ENCODE measurements around the gene KRTAP10-5.
A peak's percentile ranks its signal among the peaks of the same experiment; 100 is the strongest.
"Not testable (repeated sequence)": the region's sequence is repeated elsewhere in the genome, so short reads cannot be mapped to it uniquely, and the experiment has no call there.

KRTAP10-5 gene

GRCh38 chr21:44550285-44550684 is 30.1 kb downstream of the KRTAP10-5 start:
- DNase-seq (ENCODE audit: low read depth in 4 of 4, low spot score in 1 of 4): not testable (repeated sequence)

GRCh38 chr21:44549525-44550211 is 30.7 kb downstream of the KRTAP10-5 start:
- DNase-seq (ENCODE audit: low read depth in 4 of 4, low spot score in 1 of 4): no peak

GRCh38 chr21:44548922-44549321 is 31.5 kb downstream of the KRTAP10-5 start:
- DNase-seq (ENCODE audit: low read depth in 4 of 4, low spot score in 1 of 4): no peak

- no peak for DNase-seq (ENCODE audit: low read depth in 4 of 4, low spot score in 1 of 4)
Measured at GRCh38 chr21:44548381-44548780, 32.0 kb downstream of the KRTAP10-5 start.

- DNase-seq (ENCODE audit: low read depth in 4 of 4, low spot score in 1 of 4): peak in 2 of 4 experiments; percentile 9 to 10
Measured at GRCh38 chr21:44547656-44548331, 32.6 kb downstream of the KRTAP10-5 start.

GRCh38 chr21:44544566-44544965 is 35.8 kb downstream of the KRTAP10-5 start:
- no peak for DNase-seq (ENCODE audit: low read depth in 4 of 4, low spot score in 1 of 4)

GRCh38 chr21:44542716-44543115 is 37.7 kb downstream of the KRTAP10-5 start:
- no peak for DNase-seq (ENCODE audit: low read depth in 4 of 4, low spot score in 1 of 4)

- no peak for DNase-seq (ENCODE audit: low read depth in 4 of 4, low spot score in 1 of 4)
Measured at GRCh38 chr21:44540741-44541288, 39.6 kb downstream of the KRTAP10-5 start.

GRCh38 chr21:44539991-44540666 is 40.3 kb downstream of the KRTAP10-5 start, which contains the start of gene KRTAP10-1:
KRTAP10-1 (minus strand) TSS chr21:44540195; CDS start chr21:44540150, 45 bp downstream.
- DNase-seq (ENCODE audit: low read depth in 4 of 4, low spot score in 1 of 4): no peak

- DNase-seq (ENCODE audit: low read depth in 4 of 4, low spot score in 1 of 4): no peak
Measured at GRCh38 chr21:44539046-44539445, 41.4 kb downstream of the KRTAP10-5 start.

GRCh38 chr21:44537930-44538911 is 42.2 kb downstream of the KRTAP10-5 start:
- DNase-seq (ENCODE audit: low read depth in 4 of 4, low spot score in 1 of 4): no peak

GRCh38 chr21:44535963-44536362 is 44.4 kb downstream of the KRTAP10-5 start:
- DNase-seq (ENCODE audit: low read depth in 4 of 4, low spot score in 1 of 4): no peak

- DNase-seq (ENCODE audit: low read depth in 4 of 4, low spot score in 1 of 4): no peak
Measured at GRCh38 chr21:44534688-44535087, 45.7 kb downstream of the KRTAP10-5 start.

- DNase-seq (ENCODE audit: low read depth in 4 of 4, low spot score in 1 of 4): no peak
Measured at GRCh38 chr21:44533891-44534627, 46.3 kb downstream of the KRTAP10-5 start.

GRCh38 chr21:44533121-44533890 is 47.1 kb downstream of the KRTAP10-5 start:
- DNase-seq (ENCODE audit: low read depth in 4 of 4, low spot score in 1 of 4): no peak

GRCh38 chr21:44532712-44533111 is 47.7 kb downstream of the KRTAP10-5 start:
- DNase-seq (ENCODE audit: low read depth in 4 of 4, low spot score in 1 of 4): no peak

- no peak for DNase-seq (ENCODE audit: low read depth in 4 of 4, low spot score in 1 of 4)
Measured at GRCh38 chr21:44531606-44532564, 48.5 kb downstream of the KRTAP10-5 start.

All from stimulated activated CD4-positive, alpha-beta T cell treated with anti-CD3 and anti-CD28 coated beads, Interleukin-1b, Interleukin-23, amount 100 ng/mL, for 24 hours (primary cell).